Stimulated activated CD4-positive, alpha-beta T cell treated with anti-CD3 and anti-CD28 coated beads, Interleukin-15, amount 100 ng/mL, for 48 hours (primary cell): ENCODE results near the gene ZNF175.
A peak's percentile ranks its signal among the peaks of the same experiment; 100 is the strongest.

Experiments
- DNase-seq, 2 donors: peaks; one replicate each; pipeline ENCODE4 v3.0.0-alpha.2; 2020; ENCODE audit warnings: low read depth in 2 of 2

The ZNF175 gene

DNA sequence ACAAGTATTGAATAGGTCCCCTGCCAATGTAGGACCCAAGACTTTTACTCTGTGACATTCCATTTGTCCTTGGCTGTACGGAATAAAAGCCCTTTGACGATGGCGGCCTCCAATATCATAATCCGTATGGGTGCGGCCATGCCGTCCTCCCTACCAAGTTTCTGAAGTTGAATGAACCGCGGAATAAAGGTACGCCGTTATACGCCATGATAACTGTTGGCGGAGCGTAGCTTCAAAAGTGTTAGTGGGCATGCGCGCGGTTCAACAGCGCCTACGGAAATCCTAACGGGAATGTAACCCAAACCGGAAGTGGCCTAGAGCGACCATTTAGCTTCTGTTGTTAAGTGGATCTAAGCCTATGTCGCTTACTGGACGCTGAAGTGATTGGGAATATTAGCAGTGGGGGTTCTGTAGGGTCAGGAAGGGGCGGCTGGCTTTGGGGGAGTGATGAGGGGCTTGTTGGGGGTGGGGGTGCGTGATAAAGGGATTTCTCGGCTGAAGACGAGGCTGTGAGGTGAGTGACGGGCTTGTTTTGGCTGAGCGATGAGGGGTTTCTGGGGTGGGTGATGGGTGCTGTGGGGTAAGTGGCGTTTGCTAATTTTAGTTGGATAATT, at the start of gene ZNF175:
Gene ZNF175 (plus strand): TSS at position 322 of the 614 bp plus-strand sequence. CDS start 2,047 bp downstream, outside the sequence.
- DNase-seq, result peak; percentile 80 to 81

DNA sequence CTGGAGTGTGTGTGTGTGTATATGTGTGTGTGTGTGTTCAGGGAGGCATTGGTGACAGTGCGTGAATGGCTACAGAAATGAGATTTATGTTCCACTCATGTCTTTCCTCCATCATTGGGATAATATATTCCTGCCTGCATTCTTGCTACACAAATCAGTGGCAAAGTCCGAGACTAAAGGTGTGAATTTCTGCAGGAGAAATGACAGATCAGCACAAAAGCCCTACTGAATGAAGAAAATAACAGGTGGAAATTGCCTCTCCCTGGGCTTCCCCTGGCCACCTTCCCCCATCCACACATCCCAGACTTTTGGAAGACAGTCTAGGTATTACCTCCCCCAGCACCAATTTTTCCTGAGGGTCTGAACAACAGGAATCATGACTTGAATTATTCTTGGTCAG, 49.7 kb upstream of the ZNF175 start:
- DNase-seq, result no peak

GRCh38 chr19:51521781-51522180, 49.3 kb upstream of the ZNF175 start:
- no peak for DNase-seq

GRCh38 chr19:51524666-51525264, 46.3 kb upstream of the ZNF175 start:
- no peak for DNase-seq

DNA sequence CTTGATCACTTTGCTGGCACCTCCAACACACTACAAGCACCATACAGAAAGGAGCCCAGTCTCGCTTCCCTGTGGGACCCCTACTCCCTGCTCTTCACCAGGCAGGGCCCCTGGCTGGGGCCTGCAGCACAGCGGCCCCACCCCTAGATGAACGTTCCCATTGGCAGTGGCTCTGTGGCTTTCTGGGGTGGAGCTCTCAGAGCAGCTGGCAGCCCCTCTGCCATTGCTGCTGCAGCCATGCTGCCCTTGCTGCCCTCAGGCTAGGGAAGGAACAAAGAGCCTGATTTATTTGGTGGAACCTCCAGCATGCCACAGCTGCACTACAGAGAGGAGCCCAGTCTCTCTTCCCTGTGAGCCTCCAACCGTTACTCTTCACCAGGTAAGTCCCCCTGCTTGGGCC, 45.4 kb upstream of the ZNF175 start:
- DNase-seq, result no peak

DNA sequence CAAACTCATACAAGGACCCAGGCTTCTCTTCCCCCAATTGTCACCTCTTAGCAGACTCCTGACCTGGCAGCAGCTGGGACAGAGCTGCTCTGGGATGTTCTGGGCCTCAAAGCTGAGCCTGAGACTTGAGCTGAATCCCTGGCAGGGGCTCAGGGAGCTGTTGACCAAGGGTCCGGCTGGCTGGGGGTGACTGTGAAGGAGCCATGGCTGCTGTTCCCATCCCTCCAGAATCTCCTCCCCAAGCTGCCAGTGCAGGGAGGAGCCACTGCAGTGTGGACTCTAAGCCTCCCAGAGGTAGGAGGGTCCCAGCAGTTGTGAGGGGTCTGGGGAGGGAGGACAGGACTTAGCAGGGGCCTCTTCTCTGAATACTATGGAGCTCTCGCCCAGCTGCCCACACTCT, 41.8 kb upstream of the ZNF175 start:
- no peak for DNase-seq

DNA sequence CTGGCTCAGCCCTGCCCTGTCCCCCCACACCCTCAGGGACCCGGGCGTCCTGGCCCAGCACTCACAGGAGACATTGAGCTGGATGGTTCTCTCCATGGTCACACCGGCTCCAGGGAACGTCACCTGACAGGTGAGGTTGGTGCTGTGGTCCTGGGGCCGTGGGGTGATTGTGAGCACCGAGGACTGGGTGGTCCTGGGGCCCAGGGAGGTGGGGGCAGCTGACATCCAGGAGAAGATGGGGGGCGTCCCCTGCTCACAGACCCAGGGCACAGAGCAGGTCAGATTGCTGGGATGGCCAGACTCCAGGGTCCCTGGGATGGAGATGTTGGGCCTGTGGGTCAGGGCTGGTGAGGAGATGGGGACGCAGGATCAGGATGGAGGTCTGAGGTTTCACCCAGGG, 40.5 kb upstream of the ZNF175 start:
- no peak for DNase-seq

DNA sequence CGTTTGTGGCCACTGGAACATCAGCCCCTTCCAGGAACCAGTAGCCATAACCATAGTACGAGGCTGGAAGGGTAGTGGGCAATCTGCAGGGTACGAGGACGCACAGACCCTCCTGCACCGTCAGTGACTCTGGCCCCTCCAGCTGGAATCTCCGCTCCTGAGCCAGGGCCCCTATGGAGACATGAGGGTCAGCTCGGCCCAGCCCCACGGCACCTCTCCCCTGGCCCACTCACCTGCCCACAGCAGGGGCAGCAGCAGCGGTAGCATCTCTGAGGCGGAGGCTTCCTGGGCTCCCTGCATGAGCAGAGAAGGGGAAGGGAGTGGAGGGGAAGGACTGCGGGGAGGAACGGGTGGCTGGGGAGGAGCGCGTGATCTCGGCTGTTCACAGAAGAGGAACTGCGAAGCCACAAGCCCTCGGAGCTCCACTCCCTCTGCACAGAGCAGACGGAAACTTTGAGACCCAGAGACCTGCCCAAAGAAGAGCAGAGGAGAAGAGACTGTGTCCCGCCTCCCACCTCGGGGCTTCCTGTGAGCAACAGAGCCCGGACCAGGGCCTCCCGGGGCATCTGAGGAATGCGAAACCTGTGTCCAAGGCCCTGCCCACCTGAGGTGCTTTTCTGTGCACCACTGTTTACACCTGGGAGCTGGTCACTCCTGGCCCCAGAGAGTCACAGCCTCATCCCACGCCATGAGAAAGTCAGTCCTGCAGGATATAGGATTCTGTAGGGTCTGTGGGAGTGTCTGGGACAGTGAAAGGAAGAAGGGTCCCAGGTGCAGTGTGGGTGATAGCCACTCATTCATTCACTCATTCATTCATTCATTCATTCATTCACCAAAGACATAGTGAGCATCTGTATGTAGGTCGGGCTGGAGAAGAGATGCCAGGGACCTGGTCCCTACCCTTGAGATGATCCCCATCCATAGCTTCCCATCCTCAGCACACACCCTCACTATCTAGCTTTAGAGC, 39.5 kb upstream of the ZNF175 start, which contains the start of gene SIGLEC6:
Gene SIGLEC6 (minus strand): TSS at position 322 of the 967 bp plus-strand sequence. CDS start 22 bp downstream, at position 300.
- peak in 1 of 2 donors; percentile 14 for DNase-seq

- no peak for DNase-seq
These were observed 35.5 kb upstream of the ZNF175 start for GRCh38 chr19:51535535-51535934.

DNA sequence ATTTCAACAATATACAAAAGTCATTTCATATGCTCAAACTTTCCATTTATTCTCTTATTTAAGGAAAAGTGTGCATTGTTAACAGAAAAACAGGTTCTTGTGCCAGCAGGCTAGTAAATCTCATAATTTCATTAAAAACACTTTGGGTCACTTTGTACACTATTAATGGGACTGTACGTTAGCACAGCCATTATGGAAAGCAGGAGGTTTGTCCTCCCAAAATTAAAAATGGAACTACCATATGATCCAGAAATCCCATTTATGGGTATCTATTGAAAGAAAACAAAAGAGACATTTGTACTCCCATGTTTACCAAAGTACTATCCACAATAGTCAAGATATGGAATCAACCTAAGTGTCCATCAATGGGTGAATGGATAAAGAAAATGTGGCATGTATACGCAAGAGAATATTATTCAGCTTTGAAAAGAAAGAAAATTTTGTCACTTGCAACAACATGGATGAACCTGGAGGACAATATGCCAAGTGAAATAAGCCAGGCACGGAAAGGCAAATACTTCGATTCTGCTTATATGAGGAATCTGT, 31.2 kb upstream of the ZNF175 start:
- DNase-seq, result no peak

GRCh38 chr19:51541458-51542357, 29.4 kb upstream of the ZNF175 start:
- DNase-seq, result no peak

DNA sequence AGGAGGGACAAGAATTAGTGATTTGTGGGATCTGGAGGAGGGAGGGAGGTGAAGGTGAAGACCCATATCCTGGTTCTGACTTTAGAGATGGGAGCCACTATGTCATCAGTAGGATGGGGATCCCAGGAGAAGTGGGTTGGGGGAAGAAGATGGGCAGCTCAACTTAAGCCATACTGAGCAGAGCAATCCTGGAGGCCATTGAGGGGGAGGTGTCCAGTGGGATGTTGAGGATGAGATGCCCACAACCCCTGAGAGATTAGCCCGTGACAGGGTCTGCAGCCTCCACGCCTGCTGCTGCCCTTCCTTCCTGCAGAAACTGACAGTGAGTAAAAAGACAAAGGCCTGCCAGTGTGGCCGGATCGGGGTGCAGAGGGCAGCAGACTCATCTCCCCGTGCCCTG, 28.4 kb upstream of the ZNF175 start:
- DNase-seq, result no peak

DNA sequence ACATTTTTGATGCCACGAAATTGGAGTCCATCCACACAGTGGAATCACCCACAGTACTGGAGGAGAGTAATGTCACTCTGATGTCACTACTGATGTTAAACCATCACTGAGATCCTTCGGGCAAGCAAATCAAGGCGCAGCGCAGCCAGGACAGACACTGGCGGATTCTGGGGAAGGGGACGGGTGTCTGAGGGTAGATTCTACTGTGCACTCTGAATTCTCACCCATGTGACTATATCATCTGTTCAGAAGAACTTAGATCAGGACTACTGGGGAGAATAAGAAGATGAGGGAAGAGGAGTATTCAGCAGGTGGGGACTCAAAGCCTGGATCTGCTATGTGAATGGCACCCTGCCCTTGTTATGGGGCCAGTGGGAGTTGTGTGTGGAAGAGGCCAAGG, 27.0 kb upstream of the ZNF175 start:
- no peak for DNase-seq

- no peak for DNase-seq
These were observed 24.9 kb upstream of the ZNF175 start for GRCh38 chr19:51546107-51546649.

DNA sequence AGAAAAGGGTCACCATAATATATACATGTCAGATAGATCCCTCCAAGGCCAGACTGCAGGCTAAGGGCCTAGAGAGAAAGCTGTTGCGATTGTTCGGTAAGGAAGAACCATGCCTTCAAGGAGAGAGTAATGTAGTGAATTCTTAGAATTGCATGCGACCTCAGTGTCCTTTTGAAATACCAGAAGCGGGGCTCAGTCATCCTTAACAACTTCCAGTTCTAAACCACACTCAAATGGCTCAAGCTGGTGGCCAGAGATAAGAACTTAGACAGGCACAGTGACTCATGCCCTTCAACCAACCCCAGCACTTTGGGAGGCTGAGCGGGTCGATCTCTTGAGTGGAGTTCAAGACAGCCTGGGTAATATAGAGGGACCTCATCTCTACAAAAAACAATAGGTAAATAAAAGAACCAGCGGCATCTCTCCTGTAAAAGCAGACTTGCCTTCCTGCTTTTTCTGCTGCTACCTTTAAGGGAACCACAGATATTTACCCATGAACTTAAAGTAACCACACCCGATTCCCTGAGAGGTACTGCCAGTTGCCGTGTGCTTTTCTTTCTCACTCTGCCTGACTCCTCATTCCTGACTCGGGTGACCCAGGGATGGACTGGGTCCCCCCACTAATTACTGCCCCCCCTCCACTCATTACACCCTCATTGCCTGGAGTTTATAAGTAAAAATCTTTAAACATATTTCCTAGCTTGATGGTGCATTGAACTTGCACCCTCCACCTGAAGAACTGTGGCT, 24.3 kb upstream of the ZNF175 start:
- DNase-seq, result peak in 1 of 2 donors; percentile 11

DNA sequence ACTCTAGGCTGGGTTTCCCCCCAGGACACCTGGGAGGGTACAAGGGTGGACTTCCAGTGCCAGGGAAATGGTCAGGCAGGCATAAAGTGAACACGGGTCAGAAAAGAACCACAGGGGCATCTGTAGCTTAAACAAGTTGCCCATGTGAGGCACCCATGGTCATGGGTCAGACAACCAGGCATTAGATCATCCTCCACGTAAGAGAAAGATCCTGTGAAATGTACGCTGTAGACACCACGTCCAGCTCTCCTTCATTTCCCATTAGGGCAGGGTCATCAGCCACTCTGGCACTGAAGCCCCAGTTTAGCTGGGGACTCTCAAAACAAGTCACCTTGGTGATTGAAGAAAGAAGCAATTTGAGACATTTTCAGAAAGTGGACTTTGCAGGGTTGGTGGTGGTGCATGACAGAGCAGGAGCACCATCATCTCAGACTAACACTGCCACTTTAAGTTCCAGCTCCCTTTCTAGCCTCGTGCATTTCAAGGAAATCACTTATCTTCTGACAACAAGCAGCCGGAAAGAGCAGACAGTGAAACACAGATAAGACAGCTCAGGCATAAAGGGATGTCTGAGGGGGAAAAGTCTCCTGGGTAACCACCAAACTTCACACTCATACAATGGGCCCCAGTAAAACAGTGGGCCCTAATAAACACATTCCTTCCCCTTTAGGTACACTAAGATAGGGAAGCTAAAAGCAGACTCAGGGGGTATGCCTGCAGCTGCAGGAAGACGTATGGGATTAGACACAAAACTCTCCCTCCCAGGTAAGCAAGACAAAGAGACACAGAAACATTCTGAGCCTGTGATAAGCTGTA, 23.5 kb upstream of the ZNF175 start:
- no peak for DNase-seq

GRCh38 chr19:51548213-51548651, 22.9 kb upstream of the ZNF175 start:
- no peak for DNase-seq

DNA sequence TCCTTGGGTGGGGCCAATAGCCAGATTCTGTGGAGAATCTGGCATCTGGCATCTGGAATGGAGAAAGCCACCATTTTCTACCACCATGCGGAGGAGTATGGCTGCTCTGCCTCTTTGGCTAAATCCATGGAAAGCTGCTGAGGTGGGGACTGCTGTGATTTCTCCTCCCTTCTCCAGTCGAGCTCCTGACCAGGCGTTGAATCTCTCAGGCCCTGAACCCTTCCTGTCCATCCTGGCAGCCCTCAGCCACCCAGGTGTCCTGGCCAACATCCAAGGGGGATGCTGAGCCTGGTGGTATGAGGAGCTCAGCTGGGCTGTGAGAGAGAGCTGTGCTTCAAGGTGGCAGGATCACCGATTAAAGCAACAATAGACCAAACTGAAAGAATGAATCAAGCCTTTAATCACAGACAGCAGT, 22.2 kb upstream of the ZNF175 start:
- DNase-seq, result no peak
